Left forelimb (tissue), 1 donor: ENCODE measurements around the gene PLS1.
"Not testable (repeated sequence)": the region's sequence is repeated elsewhere in the genome, so short reads cannot be mapped to it uniquely, and the experiment has no call there.

Source experiments
- DNase-seq: peaks from one replicate; pipeline ENCODE4 v3.0.0-alpha.2; 2018; ENCODE audit warnings: low spot score

PLS1 gene

DNA sequence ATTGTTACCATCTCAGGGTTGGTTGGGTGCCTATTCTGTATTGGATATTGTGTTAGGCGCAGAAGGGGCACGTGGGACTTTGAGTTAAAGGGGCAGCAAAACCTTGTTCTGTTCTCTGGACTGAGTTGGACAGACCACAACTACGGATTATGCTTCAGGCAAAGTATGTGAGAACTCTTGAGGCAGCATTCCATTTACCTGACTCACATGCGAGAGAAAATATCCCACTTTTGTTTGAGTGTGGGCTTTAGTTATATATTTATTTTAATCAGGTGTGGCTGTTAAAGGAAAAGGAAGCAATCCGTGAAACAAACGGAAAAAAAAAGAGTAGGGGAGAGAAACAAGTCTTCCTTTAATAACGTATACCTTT is 627 bp upstream of the PLS1 start:
- no peak for DNase-seq

DNA sequence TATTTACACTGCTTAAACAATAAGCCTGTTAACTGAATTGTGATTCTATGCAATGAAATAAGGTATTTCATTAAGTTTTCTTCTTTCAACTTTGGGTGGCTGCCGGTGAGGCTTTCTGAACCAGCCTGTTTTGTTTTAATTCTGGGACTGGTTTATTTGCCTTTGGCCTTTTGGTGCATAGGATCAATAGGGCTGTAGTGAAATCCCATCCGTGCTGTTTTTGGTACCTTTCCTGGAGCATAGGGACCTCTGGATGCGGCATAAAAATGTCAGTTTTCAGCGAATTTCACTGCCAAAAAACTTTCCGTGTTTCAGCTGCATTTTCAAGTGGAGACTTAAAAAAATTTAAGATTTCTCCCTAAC is 514 bp downstream of the PLS1 start:
- no peak for DNase-seq

DNA sequence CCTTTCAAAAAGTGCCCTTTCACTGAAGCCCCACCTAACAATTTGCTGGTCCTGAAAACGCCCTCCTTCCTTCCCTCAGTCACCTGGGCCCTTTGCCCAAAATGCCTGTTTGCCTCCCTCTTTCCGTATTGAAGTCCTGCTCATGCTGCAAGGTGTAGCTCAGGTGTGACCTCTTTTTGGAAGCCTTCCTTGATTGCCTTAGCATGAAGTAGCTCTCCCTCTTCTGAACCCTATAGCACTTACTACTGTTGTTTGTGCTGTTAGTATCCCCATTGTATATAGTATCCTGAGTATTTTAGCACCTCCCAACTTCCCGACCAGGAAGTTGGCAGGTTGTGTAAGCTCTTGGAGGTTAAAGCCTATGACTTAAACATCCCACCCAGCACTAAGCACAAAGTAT is 1.7 kb downstream of the PLS1 start:
- no peak for DNase-seq

DNA sequence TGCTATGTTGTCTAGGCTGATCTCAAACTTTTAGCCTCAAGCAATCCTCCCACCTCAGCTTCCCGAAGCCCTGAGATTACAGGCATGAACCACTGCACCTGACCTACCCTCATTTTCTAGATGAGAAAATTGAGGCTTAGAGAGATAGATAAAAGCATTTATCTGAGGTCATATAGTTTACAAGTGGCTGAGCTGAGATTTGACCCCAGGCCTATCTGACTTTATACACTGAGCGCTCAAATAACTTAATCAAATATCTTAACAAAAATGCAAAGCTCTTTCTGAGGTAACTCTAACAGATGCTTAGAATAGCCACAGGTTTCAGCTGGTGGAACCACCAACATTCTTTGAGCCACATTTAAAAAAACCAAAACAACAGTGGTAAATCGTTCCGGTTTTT is 5.5 kb downstream of the PLS1 start:
- no peak for DNase-seq

DNA sequence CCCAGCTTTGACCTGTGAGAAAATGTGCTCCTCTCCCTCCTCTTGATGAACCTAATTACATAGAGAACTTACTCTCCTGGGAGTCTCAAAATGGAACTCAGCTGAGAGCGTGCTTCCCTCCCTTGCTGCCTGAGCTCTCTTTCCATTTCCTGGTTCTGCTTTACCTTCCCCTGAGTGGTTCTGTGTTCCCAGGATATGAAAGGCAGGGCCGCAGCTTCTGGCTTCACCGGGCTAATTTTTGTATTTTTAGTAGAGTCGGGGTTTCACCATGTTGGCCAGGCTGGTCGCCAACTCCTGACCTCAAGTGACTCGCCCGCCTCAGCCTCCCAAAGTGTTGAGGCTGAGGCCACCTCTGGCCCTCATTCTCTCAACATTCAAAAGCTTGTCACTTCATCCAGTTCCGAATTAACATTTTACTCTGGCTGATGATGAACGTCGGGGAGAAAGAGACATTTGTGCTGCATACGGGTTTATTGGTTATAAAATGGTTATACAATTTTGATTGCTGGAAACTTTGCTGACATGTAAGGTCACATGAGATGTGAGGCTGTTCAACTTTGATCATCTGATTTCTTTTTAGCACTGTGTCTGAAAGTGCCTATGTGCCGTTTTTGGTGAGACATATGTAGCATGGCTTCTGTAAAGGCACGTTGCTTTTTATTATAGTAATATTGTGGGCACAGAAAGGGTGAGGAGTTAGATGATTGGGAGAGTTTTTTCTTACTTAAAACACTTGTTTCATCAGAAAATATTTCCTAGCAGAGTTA is 6.6 kb downstream of the PLS1 start:
- DNase-seq = no peak

DNA sequence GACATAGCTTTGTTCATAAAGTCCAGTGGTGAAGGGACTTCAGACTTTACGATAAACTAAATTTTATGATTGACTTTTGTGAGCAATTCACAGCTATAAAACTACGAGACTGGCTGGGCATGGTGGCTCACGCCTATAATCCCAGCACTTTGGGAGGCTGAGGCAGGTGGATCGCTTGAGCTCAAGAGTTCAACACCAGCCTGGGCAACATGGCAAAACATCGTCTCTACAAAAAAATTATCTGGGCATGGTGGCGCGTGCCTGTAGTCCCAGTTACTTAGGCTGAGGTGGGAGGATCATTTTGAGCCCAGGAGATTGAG is 7.2 kb downstream of the PLS1 start:
- DNase-seq = not testable (repeated sequence)

DNA sequence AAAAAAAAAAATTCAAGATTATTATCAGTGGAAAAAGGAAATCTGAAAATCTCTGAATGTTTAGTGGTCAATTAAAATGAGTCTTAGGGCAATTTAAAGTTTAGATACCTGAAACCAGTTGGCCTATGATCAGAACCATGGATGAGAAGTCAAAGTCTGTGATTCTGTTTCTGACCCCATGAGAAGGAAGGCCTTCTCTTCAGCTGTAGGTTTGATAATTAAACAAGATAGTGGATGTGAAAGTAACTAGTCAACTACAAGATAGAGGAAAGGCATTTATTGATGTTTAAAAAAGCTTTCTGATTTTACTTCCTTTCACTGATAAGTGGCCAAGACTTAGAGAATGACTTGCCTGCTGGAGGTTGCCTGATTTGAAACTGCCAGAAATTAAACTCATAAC is 8.7 kb downstream of the PLS1 start:
- DNase-seq = no peak

DNA sequence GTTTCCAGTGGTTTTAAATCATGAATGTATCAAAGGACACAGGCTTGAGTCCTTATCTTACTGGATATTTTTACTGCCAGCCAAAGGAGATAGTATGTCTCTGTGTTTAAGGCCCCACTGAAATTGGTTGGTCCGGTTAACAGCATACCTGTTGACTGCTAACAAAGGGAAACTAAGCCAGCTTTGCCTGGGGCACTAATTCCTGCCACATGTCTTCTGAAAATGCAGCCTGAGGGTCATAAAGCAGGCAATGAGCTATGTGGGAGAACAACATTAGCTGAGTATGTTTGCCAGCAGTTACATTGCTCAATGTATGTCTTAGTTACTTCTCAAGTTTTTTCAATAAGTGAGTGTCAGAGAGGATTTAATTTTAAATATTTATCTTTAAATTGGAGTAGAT is 12.4 kb downstream of the PLS1 start:
- DNase-seq = no peak

DNA sequence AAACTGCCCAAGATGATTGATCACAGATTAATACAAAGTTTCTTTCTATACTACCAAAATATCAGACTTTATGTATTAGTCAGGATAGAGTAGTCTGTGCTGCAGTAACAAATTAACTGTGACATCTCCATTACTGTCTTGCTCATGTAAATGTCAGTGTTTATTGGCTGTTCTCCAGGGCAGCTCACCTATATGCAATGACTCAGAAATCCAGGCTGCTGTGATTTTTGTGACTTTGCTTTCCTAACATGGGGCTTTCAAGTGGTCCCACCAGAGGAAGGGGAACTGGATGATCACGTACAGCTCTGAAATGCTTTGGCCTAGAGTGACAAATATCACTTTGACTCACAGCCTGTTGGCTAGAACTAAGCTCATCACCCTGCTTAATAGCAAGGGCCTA is 12.9 kb downstream of the PLS1 start:
- DNase-seq = no peak

DNA sequence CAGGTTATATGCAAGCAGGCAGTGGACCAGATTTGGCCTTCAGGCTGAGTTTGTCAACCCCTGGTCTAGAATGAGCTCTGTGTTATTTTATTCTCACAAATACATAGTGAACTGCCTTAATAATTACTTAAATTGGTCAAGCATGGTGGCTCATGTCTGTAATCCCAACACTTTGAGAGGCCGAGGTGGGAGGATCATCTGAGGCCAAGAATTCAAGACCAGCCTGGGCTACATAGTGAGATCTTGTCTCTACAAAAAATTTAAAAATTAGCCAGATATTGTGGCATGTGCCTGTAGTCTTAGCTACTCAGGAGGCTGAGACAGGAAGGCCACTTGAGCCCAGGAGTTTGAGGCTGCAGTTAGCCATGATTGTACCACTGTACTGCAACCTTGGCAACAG is 15.0 kb downstream of the PLS1 start:
- DNase-seq = no peak

DNA sequence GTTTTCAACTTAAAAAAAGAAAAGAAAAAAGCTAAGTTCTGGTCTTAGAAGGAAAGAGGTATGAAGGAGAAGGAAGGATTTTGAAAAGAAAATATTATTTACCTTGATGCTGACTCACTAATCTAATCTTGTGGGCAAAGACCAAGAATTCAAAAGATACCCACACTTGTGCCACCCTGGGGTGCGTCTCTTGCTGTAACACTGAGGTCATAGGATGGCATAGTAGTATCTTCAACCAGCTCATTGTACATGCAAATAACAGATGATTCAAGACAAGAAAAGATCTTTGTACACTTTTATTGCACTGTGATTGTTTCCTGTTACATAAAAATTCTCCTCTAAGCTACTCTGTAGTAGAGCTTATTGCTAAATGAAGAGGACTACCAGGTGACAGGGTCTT is 17.3 kb downstream of the PLS1 start:
- DNase-seq = no peak

DNA sequence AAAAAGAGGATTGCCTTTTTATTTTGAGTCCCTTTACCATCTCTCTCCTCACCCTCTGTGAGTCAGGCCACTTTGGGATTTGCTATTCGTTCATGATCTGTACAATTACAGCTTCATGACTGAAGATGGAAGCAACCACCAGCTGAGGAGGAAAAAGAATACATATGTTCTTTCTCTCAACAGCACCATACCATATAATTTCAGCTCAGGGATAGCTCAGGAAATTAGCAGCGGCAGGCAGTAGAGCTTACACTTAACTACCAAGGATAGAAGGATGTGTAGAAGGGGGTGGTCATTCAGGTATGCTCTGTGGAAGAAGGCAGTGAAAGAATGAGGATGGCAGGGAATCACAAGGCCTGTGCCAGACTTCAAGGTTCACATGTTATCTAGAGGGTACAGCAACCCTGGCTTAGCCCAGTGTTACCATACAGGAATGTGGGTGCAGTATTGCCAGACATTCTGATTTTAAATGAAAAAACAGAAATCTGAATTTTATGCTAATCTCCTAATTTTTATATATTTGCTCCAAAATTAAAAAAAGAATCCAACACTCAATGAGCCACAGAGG is 17.9 kb downstream of the PLS1 start:
- no peak for DNase-seq

DNA sequence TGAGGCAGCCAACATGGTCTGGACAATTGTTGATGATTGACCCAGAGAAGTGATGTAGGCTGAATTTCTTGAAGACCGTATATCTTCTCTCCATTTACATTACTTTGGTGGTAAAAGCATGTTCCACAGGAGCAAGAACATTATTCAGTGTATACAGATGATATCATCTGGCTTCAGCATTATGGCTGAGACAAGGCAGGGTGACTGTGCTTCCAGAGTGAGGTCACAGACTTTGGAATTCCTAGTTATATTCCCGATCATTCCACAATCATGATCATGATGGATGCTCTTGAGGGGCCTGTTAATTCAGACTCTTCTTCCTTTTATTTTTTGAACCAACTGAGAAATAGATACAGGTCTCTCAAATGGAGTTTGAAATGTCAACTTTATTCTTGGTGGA is 19.0 kb downstream of the PLS1 start:
- no peak for DNase-seq

DNA sequence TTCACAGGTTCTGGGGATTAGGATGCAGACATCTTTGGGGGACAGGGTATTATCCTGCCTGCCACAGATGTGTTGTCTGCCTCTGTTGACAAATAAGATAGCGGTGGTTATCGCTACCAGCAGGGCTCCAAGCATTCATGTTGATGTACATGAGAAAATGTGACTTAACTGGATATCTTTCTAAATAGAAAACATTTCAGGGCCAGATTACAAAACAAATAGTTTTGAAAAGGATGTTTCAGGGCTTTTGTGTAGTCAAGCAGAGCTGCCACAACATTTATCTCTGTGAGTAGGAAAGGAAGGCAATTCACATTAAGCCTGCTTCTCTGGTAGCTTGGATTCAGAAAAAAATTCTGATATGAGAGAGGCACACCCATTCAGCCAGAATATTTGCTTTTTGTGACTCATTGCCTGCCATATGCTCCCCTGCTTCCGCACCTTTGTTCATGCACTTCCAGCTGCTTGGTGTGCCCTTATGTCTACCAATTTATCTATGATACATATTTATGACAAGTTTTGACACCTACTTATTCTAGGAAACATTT is 22.8 kb downstream of the PLS1 start:
- DNase-seq = no peak

DNA sequence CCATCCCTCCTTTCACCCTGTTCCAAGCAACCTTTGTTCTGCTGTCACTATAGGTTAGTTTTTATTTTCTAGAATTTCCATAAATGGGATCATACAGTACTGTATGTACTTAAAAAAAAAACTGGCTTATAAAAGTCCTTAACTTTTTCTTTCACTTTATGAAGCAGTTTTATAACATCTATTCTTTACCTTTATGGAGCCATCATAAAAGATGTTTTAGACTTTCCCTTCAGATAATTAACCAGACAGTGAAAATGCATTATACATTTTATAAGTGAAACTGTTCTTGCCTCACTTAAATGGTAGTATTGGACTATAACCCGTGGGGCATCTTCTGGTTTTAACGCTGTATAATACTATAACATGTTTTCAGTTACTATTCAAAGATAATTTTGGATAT is 26.2 kb downstream of the PLS1 start:
- no peak for DNase-seq

DNA sequence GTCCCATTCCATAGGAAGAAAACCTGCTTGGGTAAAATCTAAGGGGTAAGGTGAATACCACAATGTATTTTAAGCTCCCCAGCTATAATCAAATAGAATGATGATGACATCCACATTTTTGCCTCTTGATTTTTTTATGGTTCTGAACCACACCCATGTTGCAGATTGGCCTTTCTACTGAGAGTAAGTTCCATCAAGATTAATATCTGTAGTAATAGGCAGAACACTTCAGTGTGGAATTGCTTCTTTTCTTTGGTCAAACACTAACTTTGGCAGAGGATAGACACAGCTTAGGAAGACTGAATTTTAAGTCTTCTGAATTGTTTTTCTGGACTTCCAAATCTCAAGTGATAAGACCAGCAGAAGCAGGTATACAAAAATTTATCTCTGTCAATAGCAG is 27.0 kb downstream of the PLS1 start:
- no peak for DNase-seq

DNA sequence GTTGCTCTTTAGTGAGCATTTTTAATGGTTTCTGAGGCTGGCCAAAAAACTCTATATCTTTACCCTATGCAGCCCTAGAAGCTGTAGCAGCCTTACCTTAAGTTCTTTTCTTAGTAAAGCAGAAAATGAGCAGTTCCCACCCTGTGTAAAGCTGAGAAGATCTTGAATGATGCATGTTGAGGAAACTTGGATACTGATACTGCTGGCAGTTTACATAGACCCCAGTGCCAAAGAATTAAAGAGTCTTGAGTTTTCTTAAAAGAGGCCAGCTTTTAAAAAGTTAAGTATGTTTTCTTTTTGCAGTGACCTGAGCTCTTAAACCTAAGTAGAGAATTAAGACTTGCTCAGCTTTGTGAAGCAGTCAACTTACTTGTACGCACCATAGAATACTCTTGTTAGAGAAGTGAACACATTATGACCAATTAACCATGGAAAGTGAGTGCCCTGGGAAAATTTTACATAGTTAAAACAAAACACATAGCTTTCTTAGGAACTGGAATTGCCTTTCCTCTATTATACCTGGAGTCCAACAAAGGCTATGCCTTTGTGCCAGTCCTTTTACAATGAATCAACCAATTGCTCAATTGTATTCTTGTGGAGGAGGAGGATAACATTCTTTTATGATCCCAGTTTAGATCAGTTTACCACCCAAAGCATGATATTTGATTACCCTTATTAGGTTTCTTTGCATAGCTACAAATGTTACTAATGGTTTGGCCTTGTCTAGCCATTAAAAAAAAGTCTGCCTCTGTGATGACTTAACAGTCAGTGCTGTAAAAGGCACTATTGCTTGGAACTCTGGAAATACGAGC is 28.4 kb downstream of the PLS1 start:
- no peak for DNase-seq

DNA sequence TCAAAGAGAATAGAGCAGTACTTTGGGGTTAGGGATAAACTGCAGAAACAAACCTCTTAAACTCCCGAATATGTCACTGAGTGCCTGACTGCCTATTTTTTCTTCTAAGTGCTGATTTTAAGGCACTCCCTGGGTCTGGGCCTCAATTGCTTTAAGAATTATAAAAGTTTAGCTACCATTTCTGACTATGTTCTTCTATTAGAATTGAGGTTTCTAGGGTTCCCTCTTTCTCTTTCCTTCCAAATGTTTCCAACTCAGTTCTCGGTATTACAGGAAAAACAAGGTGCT is 28.9 kb downstream of the PLS1 start:
- no peak for DNase-seq

DNA sequence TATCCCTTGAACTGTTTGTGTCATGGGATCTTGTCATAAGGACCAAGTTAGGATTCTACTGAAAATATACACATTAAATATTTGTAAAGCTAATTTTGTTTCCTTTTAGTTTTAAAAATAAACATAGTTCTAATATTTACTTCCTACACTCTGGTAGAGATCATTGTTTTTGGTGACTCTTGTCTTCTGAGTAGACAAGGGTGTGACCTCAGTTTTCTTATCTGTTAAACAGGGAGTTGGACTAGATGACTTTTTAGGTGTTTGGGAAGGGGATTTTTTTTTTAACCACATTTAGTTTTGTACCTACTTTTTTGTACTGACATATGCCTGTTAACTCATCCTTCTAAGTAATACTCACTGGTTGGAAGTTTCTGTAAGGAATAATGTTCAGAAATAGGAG is 30.8 kb downstream of the PLS1 start:
- DNase-seq = no peak

DNA sequence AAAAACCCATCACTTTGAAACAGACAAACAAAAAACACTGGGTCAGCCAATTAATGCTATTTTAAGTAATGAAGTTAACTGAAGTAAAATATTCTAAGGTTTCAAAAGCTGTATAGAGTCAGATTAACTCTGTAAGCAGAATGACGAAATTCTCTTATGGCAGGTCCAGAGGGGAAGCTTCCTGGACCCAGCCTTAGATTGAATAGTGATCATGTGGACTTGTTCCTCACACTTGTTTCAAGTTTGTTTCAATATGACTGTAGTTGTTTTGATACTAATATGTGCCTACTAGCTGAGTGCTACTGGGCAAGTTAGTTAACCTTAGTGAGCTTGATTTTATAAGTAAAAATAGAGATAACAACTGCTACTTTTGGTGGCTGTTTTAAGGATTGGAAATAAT is 32.6 kb downstream of the PLS1 start:
- DNase-seq = no peak

DNA sequence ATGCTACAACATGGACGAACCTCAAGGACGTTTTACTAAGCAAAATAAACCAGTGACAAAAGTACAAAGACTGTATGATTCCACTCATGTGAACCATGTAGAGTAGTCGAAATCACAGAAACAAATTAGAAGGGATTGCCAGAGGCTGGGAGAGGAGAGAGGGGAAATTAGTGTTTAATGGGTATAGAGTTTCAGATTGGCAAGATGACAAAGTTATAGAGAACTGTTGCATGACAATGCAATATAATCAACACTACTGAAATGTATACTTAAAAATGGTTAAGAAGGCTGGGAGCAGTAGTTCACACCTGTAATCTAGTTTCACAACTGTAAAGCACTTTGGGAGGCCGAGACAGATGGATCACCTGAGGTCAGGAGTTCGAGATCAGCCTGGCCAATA is 36.9 kb downstream of the PLS1 start:
- no peak for DNase-seq

DNA sequence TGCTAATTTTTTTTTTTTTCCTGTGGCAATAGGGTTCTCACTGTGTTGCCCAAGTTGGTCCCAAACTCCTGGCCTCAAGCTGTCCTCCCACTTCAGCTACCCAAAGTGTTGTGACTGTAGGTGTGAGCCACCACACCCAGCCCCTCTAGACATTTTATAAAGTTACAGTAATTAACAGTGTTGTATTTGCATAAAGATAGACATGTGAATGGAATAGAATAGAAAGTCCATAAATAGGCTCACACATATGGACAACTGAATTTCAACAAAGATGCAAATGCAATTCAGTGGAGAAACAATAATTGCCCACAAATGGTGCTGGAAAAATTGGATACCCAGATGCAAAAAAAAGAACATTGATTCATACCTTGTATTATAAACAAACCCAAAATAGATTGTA is 39.9 kb downstream of the PLS1 start:
- DNase-seq = no peak

DNA sequence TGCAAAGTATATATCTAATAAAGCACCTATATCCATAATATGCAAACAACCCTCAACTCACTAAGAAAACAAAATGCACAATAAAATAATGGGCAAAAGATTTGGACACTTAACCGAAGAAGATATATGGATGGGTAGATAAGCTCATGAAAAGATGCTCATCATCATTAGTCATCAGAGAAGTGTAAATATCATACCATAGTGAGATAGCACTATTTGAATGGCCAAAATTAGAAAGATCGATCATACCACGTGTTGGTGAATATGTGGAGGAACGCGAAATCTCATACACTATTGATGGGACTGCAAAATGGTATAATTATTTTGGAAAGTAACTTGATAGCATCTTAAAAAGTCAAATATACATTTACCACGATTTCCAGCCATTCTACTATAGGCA is 40.5 kb downstream of the PLS1 start:
- no peak for DNase-seq

DNA sequence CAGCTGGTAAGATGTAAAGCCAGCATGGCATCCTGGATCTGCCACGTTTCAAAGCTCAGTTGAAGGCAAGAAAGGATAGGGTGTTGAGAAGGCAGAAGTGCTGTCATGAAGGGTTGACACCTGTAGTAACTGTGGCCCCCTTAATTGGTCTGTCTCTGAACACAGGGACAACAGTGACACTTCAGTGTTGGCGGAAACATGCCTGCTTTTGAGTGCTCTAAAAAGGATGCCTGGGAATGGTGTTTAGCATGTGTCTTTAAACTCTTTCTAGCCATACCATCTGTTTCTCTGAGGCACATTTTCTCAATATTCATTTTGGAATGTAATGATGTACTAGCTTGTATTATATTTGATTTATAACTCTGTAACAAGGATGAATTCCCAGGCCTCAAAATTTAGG is 42.1 kb downstream of the PLS1 start:
- no peak for DNase-seq
